SK-N-SH (cell line): ENCODE measurements around the gene EPHB2.

Experiments
- CTCF ChIP-seq: fragments of 200-600 bp; sonication (generic); IDR thresholded peaks from 2 replicates; pipeline ENCODE4 v1.6.1; 2017; ENCODE audit warnings: antibody characterized with exemption, mild to moderate bottlenecking, moderate library complexity
- ELF1 ChIP-seq: IDR thresholded peaks from 2 replicates; pipeline ENCODE4 v1.4.0; 2012
- EZH2phosphoT487 ChIP-seq: fragments of 200-600 bp; sonication (generic); IDR thresholded peaks from 2 replicates; pipeline ENCODE4 v1.6.1; 2017; ENCODE audit warnings: low read depth, mixed run types, mild to moderate bottlenecking, antibody characterized with exemption, moderate library complexity, borderline replicate concordance
- GABPA ChIP-seq: IDR thresholded peaks from 2 replicates; pipeline ENCODE4 v1.4.0; 2012; ENCODE audit warnings: low read depth, mild to moderate bottlenecking
- GATA2 ChIP-seq: sonication (generic); formaldehyde crosslinking; IDR thresholded peaks from 2 replicates; pipeline ENCODE4 v1.5.0; 2020; ENCODE audit warnings: mild to moderate bottlenecking, missing genetic modification reagents
- NFIC ChIP-seq: IDR thresholded peaks from 2 replicates; pipeline ENCODE4 v1.4.0; 2012; ENCODE audit warnings: borderline replicate concordance
- PBX3 ChIP-seq: IDR thresholded peaks from 2 replicates; pipeline ENCODE4; 2012
- POLR2AphosphoS5 ChIP-seq: IDR thresholded peaks from 2 replicates; pipeline ENCODE4 v1.6.1; 2012; ENCODE audit warnings: low read depth, low read length
- RAD21 ChIP-seq: IDR thresholded peaks from 2 replicates; pipeline ENCODE4 v1.6.1; 2012; ENCODE audit warnings: mild to moderate bottlenecking, low read length

- TF ChIP-seq CTCF (no peak), EZH2phosphoT487 (no peak), ELF1 (no peak), PBX3 (no peak), GATA2 (CRISPR knock-in tag) (no peak), NFIC (no peak), GABPA (no peak), RAD21 (no peak), POLR2AphosphoS5 (no peak)
These were observed 107.6 kb downstream of the EPHB2 start for GRCh38 chr1:22818061-22818770.
